Activated CD4-positive, alpha-beta T cell treated with anti-CD3 and anti-CD28 coated beads for 1 hour (primary cell): ENCODE measurements around the gene ATMIN.

Experiments used
- DNase-seq: peaks from one replicate; pipeline ENCODE4 v3.0.0-alpha.2; 2020

ATMIN gene

DNA sequence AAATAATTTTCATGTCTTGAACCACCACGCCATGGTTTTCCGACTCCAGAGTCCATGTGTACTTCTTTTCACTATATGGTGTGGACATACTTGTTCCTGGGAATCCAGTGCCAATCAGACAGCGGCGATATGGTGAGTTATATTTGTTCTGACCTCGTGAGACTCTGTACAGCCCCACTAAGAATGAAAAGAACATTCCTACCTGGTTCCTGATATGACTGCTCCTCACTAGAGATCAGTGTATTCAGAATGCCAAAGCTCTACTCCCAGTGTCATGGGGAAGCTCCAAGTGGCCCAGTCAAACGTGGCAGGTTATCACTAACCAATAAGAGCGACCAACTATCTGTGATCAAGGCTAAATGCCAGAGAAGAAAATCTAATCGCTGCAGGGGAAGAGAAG, 35.3 kb downstream of the ATMIN start:
- no peak for DNase-seq

DNA sequence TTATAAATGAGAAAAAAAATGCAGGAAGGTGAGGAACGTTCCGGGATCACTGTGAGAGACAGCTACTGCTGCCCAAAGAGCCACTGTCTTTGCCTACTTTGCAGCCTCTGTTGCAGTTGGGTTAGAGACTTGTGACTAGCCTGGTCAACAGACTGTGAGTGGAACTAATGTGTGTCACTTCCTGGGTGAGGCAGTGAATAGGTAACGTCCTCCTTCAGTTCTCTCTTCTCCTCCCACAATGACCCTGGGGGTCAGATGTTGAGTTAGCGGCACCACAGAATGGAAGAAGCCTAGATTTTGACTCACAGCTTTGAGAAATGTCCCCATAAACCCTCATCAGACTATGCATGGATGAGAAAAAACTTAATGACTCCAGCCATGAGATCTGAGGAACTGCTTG, 36.2 kb downstream of the ATMIN start:
- no peak for DNase-seq

DNA sequence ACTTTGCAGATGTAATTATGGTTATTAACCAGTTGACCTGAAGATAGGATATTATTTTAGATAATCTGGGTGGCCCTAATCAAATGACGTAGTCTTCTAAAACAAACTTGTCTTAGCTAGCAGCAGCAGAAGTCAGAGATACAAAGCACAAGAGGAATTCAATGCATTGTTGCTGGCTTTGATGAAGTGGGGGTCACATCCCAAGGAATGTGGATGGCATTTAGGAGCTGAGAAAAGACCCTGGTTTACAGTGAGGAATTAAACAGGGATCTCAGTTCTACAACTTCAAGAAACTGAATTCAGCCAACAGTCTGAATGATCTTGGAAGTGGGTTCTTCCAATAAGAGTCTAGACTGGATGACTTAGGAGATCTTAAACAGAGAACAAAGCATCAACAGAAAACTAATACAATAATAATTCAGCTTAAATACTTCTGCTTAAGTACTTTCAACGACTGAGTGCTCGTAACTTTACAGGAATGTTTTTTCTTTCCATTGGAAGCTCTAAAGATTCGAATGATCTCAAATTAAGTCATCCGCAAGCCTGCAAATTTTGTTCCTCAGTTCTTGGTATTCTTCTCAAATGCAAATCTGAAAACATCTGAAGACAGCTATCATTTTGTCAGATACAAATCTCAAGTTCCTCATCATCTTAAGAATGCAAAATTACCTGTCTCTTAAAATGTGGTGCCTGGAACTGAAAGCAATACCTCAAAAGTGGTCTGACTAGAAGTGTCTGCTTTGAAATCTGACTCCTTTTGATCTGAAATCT, 38.1 kb downstream of the ATMIN start:
- DNase-seq: no peak

DNA sequence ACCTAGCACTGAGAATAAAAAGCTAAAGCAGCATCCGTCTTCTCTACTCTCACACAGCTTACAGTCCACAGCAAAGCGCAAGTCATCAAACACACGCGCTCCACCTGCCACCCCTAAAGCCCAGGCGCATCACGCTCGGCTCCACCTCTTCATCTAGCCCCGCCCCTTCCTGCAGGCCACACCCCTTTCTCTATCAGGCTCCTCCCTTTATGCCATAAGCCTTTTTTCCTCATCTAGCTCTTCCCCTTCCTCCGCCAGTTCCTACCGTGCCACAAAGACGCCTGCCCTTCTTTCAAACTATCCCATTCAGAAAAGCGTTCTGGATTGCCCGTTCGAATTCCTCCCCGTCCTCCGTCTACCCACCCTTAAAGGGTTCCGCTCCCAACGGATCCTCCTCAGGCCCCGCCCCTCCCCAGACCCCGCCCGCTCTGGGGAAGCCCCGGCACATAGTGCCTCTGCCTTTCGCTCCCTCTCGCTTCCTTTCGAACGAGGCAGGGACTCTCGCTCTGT, 41.0 kb downstream of the ATMIN start:
- peak; percentile 89 for DNase-seq

DNA sequence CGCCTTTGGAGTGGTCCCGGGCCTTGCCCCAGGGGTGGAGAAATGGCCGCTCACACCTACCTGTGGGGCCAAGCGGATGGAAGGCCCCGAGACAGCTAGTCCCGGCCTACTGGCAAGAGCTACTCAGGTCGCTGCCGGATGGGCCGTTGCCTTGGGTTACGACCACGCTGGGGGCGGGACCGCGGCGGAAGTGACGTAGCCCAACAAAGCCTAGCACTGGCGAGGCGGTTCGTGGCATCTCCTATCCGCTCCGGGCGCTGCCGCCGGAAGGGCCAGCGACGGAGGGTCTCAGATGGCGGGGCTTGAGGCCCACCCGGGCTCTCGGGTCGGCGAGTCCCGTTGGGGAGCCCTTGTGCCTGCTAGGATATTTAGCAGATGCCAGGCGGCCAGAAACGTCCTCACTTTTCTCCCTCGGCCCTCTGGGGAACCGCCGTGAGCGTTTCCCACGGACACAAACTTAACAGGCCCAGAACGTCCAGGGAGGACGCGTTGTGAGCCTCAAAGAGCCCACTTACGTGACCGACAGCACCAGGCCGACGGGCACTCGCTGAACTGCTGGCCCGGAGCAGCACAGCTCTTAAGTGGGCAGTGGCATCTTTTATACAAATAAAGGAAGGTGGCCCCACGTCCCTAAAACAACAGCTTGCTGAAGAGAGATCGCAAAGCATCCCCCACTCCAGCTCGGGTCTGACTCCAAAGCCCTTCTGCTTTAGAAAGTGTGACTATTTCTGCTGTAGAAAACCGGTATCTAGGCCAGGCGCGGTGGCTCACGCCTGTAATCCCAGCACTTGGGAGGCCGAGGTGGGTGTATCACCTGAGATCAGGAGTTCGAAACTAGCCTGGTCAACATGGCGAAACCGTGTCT, 41.7 kb downstream of the ATMIN start, which contains the start of gene C16orf46:
C16orf46 (minus strand) TSS at position 163 of the 865 bp plus-strand sequence. CDS start 13,283 bp downstream, outside the sequence.
- DNase-seq: peak; percentile 95

DNA sequence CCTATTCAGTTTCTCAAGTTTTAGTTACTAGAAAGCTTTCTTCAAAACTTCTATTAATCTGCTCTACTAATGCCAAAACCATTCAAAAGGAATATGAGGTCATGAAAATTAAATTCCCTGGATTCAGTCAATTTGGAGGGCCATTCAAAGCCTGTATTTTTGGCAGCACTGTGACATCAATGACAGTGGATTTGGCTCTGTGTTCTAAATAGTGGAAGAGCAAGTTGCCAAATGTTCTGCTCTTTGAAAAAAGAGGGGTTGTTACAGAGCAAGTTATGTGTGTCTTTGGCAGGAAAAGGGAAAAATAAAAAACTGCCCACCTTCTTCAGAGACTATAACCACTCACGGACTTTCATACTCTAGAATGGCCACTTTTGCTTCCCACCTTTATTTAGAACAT, 44.6 kb downstream of the ATMIN start:
- DNase-seq: no peak

DNA sequence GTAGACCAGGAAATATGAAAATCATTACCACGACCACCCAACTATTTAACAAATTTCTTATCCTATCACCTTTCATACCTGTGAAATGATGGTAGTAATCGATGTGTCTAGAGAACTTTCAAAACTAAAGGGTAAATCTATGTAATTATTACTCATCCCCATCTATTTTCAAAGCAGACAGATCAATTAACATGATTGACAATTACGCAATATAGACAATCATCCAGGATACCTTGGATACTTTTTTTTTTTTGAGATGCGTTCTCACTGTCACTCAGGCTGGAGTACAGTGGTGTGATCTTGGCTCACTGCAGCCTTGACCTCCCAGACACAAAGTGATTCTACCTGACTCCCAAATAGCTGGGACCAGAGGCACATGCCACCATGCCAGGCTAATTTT, 45.4 kb downstream of the ATMIN start:
- no peak for DNase-seq

DNA sequence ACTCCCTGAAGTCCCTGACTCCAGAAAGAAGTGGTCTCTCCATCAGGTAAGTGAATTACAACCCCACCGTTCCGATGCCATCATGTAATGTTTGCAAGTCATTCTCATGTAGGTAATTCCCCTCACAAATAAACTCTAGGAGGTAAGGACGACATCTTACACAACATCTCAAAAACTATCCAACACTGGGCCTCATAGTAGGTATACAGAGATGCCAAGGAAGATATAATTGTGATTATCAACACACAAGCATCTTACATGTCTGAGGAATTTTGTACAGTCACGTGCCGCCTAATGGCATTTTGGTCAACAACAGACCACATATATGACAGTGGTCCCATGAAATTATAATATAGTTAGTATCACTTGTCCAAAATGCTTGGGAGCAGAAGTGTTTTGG, 53.2 kb downstream of the ATMIN start:
- no peak for DNase-seq

DNA sequence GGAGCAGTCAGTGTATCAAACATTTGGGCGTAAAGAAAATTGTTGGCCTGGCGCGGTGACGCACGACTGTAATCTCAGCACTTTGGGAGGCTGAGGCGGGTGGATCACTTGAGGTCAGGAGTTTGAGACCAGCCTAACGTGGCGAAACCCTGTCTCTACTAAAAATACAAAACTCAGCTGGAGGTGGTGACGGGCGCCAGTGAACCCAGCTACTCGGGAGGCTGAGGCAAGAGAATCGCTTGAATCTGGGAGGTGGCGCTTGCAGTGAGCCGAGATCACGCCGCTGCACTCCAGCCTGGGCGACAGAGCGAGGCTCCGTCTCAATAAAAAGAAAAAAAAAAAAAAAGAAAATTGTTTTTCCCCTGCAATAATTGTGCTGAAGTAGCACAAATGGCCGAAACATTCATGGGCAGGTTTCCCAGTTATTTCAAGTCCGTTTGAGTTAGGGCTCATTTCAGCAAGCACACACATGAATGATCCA, 59.2 kb downstream of the ATMIN start:
- no peak for DNase-seq

DNA sequence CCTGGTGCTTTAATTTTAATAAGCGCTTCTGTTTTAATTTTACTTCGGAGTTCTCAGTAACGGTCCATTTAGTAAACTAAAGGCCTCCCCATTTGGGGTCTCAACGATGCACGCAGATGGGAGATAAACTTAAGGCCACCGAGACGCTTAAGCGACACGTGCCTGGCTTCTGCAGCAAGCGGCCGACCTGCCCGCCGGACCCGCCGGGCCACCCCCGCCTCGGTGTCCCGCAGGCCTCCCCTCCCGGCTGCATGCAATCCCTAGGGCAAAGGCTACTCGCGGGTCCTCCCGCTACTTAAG, 60.0 kb downstream of the ATMIN start:
- no peak for DNase-seq

DNA sequence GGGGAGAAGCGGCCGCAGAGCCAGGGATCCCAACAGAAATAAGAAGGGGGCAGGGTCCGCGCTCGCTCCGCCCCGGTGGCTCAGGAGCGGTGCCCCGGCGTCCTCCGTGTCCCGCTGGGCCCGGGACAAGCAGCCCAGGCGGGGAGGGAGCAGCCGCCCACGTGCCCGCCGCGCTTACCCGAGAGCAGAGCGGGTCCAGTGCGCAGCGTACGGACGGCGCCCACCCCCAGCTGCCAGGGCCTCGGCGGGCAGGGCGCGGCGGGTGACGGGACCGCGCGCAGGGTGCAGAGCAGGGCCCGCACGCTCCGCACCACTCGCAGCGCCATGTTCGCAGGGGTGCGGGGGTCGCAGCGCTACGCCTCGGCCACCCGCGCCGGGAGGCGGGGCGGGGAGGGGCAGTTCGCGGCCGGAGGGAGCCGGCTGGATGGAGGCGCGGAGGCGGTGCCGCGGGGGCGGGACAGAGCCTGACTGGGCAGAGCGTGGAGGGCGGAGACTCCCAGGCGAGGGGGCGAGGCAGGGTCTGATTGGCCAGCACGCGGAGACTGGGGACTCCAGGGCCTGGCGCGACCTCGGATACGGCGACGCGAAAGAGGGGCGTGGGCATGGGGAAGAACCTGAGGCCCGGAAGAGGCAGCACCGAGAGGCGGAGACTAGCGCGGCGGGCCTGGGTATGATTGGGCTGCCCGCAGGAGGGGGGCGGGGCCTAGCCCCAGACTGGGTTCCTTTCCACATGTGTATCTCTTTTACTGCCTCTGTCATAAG, 60.5 kb downstream of the ATMIN start, which contains the start of gene GCSH:
GCSH (minus strand) TSS at position 443 of the 762 bp plus-strand sequence; CDS start at position 326, 117 bp downstream.
- peak; percentile 95 for DNase-seq

DNA sequence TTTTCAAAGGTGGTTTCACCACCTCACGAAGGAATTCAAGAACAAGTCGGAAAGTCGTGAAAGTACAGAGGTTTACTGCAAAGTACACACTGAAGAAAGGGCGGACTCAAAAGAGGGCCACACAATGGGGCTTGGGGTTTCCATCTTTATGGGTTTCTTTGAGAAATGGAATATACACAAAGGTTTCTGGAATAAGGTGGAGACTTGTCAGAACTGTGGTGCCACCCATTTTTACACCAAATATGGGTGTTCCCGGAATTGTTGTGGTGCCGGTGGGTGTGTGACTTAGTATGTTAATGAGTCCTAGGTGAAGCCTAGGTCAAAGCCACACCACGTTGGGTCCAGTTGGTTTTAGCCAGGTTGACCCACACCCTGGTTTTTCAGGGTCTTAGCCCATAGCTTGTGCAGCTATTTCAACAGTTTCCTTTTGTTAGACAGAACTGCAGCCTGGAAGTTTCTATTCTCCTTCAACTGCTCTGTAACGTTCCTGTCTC, 61.1 kb downstream of the ATMIN start:
- no peak for DNase-seq
